NB4 (cell line): ENCODE measurements around the gene AXL.

Experiments
- CTCF ChIP-seq: IDR thresholded peaks from one replicate; pipeline ENCODE4 v1.5.1; 2012; ENCODE audit warnings: low read depth, low read length
- MAX ChIP-seq: IDR thresholded peaks from 2 replicates; pipeline ENCODE4 v1.6.1; 2011; ENCODE audit warnings: low read depth, low read length
- MYC ChIP-seq: IDR thresholded peaks from 2 replicates; pipeline ENCODE4 v1.6.1; 2011; ENCODE audit warnings: low read depth, low read length
- POLR2A ChIP-seq: IDR thresholded peaks from 2 replicates; pipeline ENCODE4 v1.6.1; 2011; ENCODE audit warnings: mild to moderate bottlenecking; ENCODE audit not compliant: insufficient read length; ENCODE audit errors: extremely low read depth

DNA sequence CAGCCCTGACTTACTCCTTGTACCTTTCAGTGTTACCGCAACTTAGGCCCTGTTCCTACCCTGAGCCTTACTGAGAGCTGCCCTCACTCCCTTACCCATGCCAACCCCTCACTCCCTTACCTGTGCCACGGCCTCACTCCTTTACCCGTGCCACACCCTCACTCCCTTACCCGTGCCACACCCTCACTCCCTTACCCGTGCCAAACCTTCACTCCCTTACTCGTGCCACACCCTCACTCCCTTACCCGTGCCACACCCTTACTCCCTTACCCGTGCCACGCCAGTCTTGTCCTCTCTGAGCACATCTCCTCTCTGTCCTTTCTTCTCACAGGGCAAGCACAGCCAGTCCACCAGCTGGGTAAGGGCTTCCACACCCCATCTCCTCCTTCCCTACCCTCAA lies 20.3 kb downstream of the AXL start:
- no peak for TF ChIP-seq CTCF
- no peak for TF ChIP-seq POLR2A
- TF ChIP-seq MYC, result no peak
- TF ChIP-seq MAX, result no peak
